ENCODE data around the gene LRRTM4.
"Not testable (repeated sequence)": the region's sequence is repeated elsewhere in the genome, so short reads cannot be mapped to it uniquely, and the experiment has no call there.

Gene LRRTM4

DNA sequence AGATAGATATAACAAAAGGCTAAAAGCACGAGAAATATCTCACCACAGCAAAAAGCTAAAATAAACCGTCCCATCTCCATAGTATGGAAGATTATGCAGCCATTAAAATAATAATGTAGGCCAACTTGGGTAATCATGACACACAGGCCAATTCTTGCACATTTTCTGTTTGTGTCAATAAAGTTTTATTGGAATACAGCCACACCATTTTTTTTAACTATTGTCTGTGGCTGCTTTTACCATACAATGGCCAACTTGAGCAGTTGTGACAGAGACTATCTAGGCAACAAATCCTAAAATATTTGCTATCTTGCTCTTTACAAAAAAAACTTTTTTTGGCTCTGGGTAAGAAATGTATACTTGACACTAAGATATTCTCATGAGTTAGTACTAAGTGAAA lies 212.5 kb downstream of the LRRTM4 start:
- no peak for DNase-seq

GRCh38 chr2:77301441-77301840 lies 220.7 kb downstream of the LRRTM4 start:
- no peak for DNase-seq

GRCh38 chr2:77296791-77297190 lies 225.4 kb downstream of the LRRTM4 start:
- no peak for DNase-seq

GRCh38 chr2:77294474-77294873 lies 227.7 kb downstream of the LRRTM4 start:
- DNase-seq: no peak

GRCh38 chr2:77284353-77284752 lies 237.8 kb downstream of the LRRTM4 start:
- no peak for DNase-seq

DNA sequence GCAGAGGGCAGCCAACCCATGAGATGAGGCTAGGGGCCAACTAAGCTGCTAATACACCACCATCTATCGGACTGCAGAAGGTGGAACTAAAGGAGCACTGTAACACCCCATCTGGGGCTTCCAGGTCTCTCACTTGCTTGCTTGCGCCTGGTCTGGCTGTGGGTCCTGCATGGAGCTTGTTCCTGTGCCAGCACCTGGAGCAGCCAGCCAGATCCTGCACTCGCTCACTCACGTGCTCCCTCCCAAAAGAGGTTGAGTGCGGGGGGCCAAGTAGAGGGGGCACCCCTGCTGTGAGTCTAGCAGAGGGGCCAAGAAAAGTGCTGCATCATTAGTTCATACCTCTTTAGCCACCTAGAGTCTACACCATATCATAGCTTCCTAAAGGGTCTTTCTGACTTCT lies 250.9 kb downstream of the LRRTM4 start:
- DNase-seq: no peak

DNA sequence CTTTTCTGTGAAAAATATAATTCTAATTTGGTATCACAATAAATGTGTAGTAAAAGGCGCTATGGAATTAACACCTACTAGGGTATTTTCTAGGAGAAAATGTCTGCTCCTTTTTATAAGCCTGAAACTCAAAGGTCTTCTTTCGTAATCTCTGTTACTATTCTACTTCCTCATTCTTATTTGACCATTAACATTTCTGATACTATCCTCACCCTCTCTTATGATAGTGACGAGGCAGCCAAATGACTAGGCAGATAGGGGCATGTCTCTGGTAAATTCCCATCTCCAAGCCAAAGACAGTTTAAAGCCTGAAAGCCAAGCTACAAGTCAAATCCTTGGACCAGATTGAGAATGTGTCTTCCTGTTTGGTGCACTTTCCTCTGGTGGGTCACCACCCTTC lies 251.7 kb downstream of the LRRTM4 start:
- no peak for DNase-seq

- no peak for DNase-seq
Measured at GRCh38 chr2:77268626-77269025, 253.6 kb downstream of the LRRTM4 start.

GRCh38 chr2:77232909-77233425 lies 289.2 kb downstream of the LRRTM4 start:
- no peak for DNase-seq

DNA sequence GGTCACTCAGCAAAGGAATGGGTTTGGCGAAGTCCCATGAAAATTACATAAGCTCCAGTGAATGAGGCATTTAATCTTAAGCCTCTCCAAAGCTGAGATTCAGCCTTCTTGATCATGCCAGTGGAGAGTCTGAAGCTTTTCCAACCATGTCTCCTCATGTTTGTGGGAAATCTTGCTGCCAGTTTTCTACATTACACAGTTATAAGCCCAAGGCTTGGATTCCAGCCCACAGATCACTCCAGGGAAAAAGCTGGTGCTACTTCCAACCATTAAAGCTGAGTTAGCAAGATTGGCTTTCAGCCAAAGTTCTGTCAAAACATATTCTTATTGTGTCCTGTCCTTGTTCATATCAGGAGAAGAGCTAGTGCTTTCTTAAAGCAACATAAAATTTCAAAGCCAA lies 293.8 kb downstream of the LRRTM4 start:
- DNase-seq: no peak

DNA sequence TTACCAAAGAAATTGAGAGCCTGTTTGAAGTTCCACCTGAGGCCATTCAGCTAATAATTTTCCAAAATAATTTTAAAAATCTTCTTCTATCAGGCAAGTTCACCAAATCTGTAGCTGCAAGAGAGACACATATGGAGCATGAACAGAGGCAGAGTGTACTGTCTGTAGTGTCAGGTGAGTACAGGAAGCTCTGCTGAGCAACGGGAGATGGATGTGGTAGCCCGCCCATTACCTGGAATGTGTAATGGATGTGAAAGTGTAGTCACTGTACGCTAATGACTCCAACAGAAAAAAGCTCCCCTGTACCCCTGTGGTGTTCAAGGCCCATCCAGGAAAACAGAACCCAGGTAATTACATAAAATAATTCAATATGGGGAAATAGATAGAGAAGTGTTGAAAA lies 311.5 kb downstream of the LRRTM4 start:
- no peak for DNase-seq

DNA sequence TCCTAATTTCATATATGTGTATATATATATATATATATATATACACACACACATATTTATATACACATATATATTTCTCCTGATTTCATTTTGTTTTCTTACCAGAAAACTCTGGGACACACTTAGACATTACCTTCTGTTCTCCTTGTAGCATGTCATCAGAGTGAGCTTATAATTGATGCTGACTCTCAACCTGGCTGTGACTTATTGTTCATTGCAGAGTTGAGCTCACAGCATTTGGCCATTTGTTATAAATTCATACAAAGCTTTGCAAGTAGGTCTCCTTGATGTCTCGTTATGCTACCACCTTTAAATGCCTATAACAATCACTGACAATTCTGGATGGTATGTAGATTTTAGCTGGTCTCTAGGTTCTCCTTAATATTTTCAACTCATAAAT lies 314.8 kb downstream of the LRRTM4 start:
- no peak for DNase-seq

DNA sequence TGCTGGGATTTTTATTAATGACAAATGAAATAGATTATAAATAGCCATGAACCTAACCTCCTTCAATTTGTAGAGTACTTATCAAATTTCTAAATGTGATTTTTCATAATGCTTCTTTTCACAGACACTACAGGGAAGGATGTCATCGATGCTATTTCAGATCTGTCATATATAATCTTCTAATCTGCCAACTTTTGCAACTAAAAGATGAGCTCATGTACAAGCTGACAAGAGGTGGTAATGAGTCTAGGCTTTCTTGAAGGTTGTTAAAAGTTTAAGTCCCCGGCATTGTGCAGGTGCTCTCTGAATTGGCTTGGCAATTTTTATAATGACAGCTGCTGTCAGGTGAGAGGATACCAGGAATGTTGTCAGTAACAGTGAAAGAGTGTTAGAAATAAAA lies 320.4 kb downstream of the LRRTM4 start:
- no peak for DNase-seq

DNA sequence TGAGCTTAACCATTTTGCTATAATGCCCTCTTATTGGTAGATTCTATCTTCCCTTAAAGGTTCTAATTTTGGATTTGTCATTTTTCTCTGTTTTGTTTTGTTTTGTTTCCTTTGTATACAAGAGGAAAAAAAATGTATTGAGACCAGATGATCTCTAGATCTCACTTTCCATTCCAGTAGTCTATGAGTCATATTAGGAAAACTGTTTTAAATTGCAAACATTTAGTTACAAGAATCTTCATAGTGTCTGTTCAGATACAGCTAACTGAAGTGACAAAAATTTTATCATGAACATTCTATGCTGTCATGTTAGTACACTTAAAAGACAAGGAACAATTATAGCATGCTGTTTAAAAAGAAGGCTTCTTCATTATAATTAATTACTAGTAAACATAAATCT lies 322.8 kb downstream of the LRRTM4 start:
- DNase-seq: no peak

DNA sequence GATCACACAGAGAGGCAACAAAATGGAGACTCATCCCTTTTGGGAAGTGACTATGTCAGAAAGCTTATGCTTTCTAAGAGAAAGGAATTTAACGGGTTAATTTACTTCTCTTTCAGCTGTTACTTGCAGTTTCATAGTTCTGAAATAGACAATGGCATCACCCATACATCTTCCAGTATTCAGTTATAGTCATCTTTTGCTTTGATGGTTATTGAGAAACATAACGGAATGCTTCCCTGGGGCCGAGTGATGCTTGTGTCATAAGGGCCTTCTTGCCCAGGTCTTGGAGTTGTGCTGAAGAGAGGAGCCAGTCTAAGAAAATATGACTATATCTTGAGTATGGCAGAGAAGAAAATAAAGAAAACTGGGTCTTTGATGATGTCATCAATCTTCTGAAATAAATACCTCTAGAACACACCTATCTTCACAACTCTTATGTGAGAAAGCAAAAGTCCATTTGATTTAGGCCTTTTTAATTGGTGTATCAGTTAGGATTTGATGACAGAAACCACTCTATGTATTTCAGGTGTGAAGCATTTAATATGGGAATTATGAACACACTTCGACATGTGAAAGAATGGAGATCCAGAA lies 328.2 kb downstream of the LRRTM4 start:
- DNase-seq: no peak

DNA sequence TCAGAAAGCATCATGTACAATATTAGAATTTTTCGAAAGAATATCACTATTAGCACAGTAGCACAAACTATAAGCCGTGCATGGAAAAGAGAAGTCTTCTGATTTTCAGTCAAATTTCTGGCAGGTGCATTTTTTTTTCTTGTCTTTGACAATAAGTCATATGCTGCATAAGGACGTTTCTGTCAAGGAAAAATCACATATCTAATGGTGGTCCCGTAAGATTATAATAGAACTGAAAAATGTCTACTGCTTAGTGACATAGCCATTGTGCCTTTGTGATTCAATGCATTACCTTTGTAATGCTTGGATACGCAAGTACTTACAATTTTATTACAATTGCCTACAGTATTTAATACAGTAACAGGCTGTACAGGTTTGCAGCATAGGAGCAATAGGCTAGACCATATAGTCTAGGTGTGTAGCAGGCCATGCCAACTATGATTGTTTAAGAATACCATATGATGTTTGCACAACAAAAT lies 329.3 kb downstream of the LRRTM4 start:
- no peak for DNase-seq

GRCh38 chr2:77191665-77192064 lies 330.5 kb downstream of the LRRTM4 start:
- DNase-seq: no peak

DNA sequence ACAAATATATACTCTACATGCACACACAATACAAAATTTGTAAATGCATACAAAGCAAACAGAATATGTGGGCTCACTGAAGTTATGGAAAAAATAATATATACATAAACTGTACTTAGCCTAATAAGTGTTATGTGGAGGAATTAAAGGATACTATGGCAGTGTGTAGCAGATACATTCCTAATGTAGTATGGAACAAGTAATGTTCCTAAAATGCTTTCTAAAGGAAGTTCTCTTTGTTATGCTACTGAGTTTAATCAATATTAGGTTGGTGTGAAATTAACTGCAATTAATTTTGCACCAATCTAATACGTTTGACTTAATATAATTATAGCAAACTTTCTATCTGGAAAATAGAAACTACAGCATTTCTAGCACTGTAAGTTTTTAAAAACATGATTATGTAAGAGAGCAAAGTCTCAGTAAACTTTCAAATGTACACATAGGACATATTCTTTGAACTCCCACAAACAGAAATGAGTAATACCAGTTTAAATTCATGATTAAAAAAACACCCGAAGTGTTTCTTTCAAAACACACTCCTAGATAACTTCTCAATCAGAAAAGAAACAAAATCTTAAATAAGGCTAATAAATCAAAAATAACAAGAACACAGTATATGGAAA lies 331.3 kb downstream of the LRRTM4 start:
- no peak for DNase-seq

GRCh38 chr2:77185052-77185451 lies 337.1 kb downstream of the LRRTM4 start:
- DNase-seq: no peak

GRCh38 chr2:77179297-77179696 lies 342.9 kb downstream of the LRRTM4 start:
- DNase-seq: no peak

- not testable (repeated sequence) for DNase-seq
Measured at GRCh38 chr2:77175266-77175780, 346.9 kb downstream of the LRRTM4 start.

- DNase-seq: no peak
Measured at GRCh38 chr2:77169426-77169825, 352.8 kb downstream of the LRRTM4 start.

GRCh38 chr2:77164021-77164420 lies 358.2 kb downstream of the LRRTM4 start:
- not testable (repeated sequence) for DNase-seq

- no peak for DNase-seq
Measured at GRCh38 chr2:77161009-77161408, 361.2 kb downstream of the LRRTM4 start.

Data from T-helper 9 cell (primary cell).